ENCODE results near the gene FDCSP. TPM values are rescaled to one million over a fixed set of nuclear protein-coding genes. Genes with fewer than 3 reads are reported as not detected.
"Not testable (repeated sequence)": the region's sequence is repeated elsewhere in the genome, so short reads cannot be mapped to it uniquely, and the experiment has no call there.

Gene FDCSP
- total RNA-seq, 1 donor from 2014 or later, result not detected

DNA sequence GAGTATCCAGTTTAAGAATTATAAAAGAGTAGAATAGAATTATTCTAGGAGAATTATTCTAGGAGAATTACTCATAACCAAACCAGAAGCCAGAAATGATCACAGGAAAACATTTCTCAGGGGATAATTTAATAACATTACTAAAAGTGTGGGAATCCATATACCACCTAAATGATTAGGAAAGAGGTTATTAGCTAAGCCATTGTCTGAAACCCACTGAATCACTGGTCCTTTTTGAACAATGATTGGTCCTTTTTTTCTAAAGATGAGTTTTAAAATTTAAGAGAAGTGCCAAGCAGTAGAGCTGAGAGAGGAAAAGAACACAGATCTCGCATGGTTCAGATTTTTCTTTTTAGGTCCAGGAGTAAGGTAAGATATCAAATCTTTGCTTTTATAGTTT, 30.5 kb upstream of the FDCSP start, which contains the start of gene ODAM:
Gene ODAM (plus strand): TSS at position 301 of the 400 bp plus-strand sequence. CDS start 819 bp downstream, outside the sequence.
- no peaks in the 10 kb centered on the region for H3K27me3 ChIP-seq (ENCODE audit: control insufficient read depth, insufficient read depth, low read length)
- H3K4me3 ChIP-seq (ENCODE audit: low read depth, low read length), result no peak within 1 kb of the TSS
- TF ChIP-seq, protein P1, sequence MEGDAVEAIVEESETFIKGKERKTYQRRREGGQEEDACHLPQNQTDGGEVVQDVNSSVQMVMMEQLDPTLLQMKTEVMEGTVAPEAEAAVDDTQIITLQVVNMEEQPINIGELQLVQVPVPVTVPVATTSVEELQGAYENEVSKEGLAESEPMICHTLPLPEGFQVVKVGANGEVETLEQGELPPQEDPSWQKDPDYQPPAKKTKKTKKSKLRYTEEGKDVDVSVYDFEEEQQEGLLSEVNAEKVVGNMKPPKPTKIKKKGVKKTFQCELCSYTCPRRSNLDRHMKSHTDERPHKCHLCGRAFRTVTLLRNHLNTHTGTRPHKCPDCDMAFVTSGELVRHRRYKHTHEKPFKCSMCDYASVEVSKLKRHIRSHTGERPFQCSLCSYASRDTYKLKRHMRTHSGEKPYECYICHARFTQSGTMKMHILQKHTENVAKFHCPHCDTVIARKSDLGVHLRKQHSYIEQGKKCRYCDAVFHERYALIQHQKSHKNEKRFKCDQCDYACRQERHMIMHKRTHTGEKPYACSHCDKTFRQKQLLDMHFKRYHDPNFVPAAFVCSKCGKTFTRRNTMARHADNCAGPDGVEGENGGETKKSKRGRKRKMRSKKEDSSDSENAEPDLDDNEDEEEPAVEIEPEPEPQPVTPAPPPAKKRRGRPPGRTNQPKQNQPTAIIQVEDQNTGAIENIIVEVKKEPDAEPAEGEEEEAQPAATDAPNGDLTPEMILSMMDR (IDR thresholded peaks at IDR 0.05; ENCODE audit: insufficient read depth, low read length, poor library complexity, severe bottlenecking), result no peak
- H3K36me3 ChIP-seq (ENCODE audit: control insufficient read depth, insufficient read depth, low read length), result no peaks in the 10 kb centered on the region
- no peak for DNase-seq (ENCODE audit: low read depth)

DNA sequence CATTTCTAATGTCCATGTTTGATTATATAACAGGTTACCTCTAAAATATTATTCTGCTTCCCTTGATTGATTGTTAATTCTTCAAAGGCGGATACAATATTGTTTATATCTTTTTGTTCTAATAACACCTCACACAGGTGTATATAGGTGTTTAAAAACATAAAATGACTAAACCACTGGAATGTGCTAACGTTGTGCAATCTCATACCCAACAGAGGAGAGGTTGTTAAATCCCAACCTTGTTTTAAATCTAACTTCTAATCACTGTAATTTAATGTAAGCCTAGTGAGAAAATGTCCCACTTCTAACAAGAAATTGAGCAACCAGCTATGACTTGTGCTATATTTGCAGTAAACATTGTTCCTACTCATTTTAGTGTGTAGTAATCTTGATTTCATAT, 29.1 kb upstream of the FDCSP start:
- DNase-seq (ENCODE audit: low read depth), result no peak
- TF ChIP-seq, protein P1 (IDR thresholded peaks at IDR 0.05; ENCODE audit: insufficient read depth, low read length, poor library complexity, severe bottlenecking), result no peak
- H3K4me3 ChIP-seq (ENCODE audit: low read depth, low read length), result no peak overlapping the region

DNA sequence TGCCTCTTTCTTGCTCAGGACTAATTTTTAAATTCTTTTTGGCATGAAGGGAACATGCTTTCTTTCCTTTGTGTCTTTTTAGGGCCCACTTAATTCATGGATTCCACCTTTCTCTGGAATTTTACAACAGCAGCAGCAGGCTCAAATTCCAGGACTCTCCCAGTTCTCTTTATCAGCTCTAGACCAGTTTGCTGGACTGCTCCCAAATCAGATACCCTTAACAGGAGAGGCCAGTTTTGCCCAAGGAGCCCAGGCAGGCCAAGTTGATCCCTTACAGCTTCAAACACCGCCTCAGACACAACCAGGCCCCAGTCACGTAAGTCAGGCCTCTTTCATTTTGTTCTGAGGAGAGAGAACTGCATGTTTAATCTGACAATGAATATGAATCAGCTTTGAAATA, 28.1 kb upstream of the FDCSP start:
- Histone ChIP-seq H3K27me3 (ENCODE audit: control insufficient read depth, insufficient read depth, low read length) (no peaks in the 10 kb centered on the region), H3K4me3 (ENCODE audit: low read depth, low read length) (no peak overlapping the region), H3K36me3 (ENCODE audit: control insufficient read depth, insufficient read depth, low read length) (no peaks in the 10 kb centered on the region)
- no peak for DNase-seq (ENCODE audit: low read depth)
- TF ChIP-seq, protein P1 (IDR thresholded peaks at IDR 0.05; ENCODE audit: insufficient read depth, low read length, poor library complexity, severe bottlenecking), result no peak

More for the DNA sequence above, 29.1 kb upstream of the FDCSP start:
- Histone ChIP-seq H3K36me3 (ENCODE audit: control insufficient read depth, insufficient read depth, low read length) (no peaks in the 10 kb centered on the region), H3K27me3 (ENCODE audit: control insufficient read depth, insufficient read depth, low read length) (no peaks in the 10 kb centered on the region)

DNA sequence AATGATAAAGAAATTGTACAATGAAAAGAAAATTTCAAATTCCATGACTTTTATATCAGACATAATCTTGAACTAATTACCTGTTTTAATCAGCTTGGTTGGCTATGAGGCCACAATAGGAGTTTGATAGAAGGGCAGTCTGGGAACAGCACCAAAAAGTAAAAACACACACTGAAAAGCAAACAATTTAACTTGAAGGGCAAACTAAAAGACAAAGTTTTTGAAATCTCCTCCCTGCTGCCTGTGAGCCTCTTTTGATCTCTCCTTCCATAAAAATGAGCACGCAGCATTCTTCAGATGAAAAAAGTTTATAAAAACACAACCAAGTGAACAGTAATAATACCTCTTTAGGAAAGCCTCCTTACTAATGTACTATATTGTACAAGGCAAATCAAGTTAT, 22.3 kb upstream of the FDCSP start:
- Histone ChIP-seq H3K4me3 (ENCODE audit: low read depth, low read length) (no peak overlapping the region), H3K36me3 (ENCODE audit: control insufficient read depth, insufficient read depth, low read length) (no peaks in the 10 kb centered on the region), H3K27me3 (ENCODE audit: control insufficient read depth, insufficient read depth, low read length) (no peaks in the 10 kb centered on the region)
- no peak for DNase-seq (ENCODE audit: low read depth)
- TF ChIP-seq, protein P1 (IDR thresholded peaks at IDR 0.05; ENCODE audit: insufficient read depth, low read length, poor library complexity, severe bottlenecking), result no peak

DNA sequence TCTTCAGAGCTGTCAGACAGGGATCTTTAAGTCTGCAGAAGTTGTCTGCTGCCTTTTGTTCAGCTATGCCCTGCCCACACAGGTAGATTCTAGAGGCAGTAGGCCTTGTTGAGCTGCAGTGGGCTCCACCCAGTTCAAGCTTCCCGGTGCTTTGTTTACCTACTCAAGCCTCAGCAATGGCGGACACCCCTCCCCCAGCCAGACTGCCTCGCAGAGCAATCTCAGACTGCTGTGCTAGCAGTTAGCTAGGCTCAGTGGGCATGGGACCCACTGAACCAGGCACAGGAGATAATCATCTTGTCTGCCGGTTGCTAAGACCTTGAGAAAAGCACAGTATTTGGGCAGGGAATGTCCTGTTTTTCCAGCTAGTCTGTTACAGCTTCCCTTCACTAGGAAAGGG, 13.2 kb upstream of the FDCSP start:
- not testable (repeated sequence) for DNase-seq (ENCODE audit: low read depth); H3K27me3 ChIP-seq (ENCODE audit: control insufficient read depth, insufficient read depth, low read length); H3K36me3 ChIP-seq (ENCODE audit: control insufficient read depth, insufficient read depth, low read length); H3K4me3 ChIP-seq (ENCODE audit: low read depth, low read length)

DNA sequence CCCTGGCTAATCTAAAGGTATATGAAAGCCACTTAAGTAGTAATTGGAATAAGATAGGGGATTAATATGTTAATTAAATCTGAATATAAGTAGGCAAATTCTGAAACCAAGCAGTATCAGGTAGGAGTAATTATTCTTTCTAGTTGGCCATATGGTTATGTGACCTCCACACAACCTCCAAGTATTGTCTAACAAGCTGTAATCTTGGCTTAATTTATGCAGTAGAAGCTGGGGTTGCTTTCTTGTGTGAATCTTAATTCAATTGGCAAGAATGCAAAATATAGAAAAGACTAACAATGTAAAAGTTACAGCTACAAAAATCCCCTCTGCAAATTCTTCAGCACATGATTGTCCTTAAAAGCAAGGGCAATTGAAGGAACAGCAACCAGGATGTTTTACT, 9.8 kb upstream of the FDCSP start:
- H3K4me3 ChIP-seq (ENCODE audit: low read depth, low read length); DNase-seq (ENCODE audit: low read depth); H3K36me3 ChIP-seq (ENCODE audit: control insufficient read depth, insufficient read depth, low read length); H3K27me3 ChIP-seq (ENCODE audit: control insufficient read depth, insufficient read depth, low read length): not testable (repeated sequence)

DNA sequence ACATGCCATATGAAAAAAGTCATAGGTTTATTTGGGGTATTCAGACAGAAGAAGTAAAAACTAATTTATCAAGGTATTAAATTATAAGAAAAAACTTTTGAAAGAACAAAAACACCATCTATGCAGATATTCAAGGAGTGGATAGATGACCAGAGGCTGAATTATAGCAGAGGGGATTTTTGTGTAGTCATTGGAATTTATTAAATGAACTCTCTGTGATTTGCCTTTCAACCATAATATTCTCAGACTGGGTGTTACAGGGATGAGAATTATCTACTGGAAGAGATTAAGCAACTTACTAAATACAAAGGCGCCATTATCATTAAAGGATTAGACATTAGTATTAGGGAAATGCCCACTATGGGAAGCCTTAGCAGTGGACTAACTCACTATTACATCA, 9.4 kb upstream of the FDCSP start:
- not testable (repeated sequence) for H3K27me3 ChIP-seq (ENCODE audit: control insufficient read depth, insufficient read depth, low read length); H3K36me3 ChIP-seq (ENCODE audit: control insufficient read depth, insufficient read depth, low read length); H3K4me3 ChIP-seq (ENCODE audit: low read depth, low read length); DNase-seq (ENCODE audit: low read depth)

DNA sequence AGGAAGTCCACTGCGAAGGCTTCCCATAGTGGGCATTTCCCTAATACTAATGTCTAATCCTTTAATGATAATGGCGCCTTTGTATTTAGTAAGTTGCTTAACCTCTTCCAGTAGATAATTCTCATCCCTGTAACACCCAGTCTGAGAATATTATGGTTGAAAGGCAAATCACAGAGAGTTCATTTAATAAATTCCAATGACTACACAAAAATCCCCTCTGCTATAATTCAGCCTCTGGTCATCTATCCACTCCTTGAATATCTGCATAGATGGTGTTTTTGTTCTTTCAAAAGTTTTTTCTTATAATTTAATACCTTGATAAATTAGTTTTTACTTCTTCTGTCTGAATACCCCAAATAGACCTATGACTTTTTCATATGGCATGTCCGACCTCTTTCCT, 4.5 kb upstream of the FDCSP start:
- H3K36me3 ChIP-seq (ENCODE audit: control insufficient read depth, insufficient read depth, low read length); H3K27me3 ChIP-seq (ENCODE audit: control insufficient read depth, insufficient read depth, low read length); H3K4me3 ChIP-seq (ENCODE audit: low read depth, low read length); DNase-seq (ENCODE audit: low read depth): not testable (repeated sequence)

DNA sequence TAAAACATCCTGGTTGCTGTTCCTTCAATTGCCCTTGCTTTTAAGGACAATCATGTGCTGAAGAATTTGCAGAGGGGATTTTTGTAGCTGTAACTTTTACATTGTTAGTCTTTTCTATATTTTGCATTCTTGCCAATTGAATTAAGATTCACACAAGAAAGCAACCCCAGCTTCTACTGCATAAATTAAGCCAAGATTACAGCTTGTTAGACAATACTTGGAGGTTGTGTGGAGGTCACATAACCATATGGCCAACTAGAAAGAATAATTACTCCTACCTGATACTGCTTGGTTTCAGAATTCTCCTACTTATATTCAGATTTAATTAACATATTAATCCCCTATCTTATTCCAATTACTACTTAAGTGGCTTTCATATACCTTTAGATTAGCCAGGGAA, 4.1 kb upstream of the FDCSP start:
- H3K27me3 ChIP-seq (ENCODE audit: control insufficient read depth, insufficient read depth, low read length); H3K36me3 ChIP-seq (ENCODE audit: control insufficient read depth, insufficient read depth, low read length); DNase-seq (ENCODE audit: low read depth); H3K4me3 ChIP-seq (ENCODE audit: low read depth, low read length): not testable (repeated sequence)

All from kidney epithelial cell (primary cell).